ENCODE measurements around the gene DAND5. TPM values are rescaled to one million over a fixed set of nuclear protein-coding genes. Genes with fewer than 3 reads are reported as not detected.

Gene DAND5
- polyA plus RNA-seq, 1 of the 3 experiments (the other 2 are of a cell fraction), result 1.0 TPM

DNA sequence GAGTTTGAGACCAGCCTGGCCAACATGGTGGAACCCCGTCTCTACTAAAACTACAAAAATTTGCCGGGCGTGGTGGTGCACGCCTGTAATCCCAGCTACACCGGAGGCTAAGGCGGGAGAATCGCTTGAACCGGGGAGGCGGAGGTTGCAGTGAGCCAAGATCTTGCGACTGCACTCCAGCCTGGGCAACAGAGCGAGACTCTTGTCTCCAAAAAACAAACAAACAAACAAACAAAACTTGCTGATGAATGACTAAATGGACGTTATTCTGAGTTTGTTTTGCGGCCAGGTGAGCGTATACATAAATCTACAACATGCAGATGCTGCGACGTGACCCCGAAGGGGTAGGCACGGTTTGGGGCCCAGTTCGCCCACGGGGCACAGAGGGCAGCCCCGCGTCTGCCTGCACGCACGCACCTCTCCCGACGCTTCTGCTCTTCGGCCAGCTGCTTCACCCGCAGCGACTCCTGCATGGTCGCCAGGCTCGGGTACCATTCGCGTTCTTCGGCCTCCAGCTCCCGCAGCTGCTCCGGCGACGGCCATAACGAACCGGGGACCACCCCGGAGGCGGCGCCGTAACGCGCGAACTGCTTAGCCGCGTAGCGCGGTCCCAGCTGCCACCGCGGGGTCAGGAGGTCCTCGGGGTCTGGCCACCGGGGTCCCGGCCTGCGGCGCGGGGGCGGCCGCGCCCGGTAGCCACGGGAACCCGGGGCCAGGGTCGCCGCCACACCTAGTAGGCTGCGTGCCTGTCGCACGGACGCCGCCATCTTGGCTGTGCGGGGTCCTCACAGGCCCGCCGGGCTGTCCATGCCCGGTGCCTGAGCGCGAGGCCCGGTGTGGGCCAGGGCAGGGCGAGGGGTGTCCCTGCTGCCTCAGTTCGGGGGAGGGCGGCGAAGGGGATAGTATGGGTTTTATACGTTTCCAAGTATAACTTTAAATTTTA, 12.7 kb upstream of the DAND5 start, which contains the start of gene GADD45GIP1:
TSS of gene GADD45GIP1 (minus strand) at position 778 of the 943 bp plus-strand sequence. CDS start at position 767, 11 bp downstream.
- peaks cover 30 to 37% of the 10 kb centered on the region in 2 experiments for H3K4me1 ChIP-seq (ENCODE audit: control insufficient read depth in 1 of 2, insufficient read depth in 2 of 2, low read depth in 1 of 2, low read length in 1 of 2)
- H4K20me1 ChIP-seq (ENCODE audit: insufficient read depth), result peaks cover 5% of the 10 kb centered on the region; the same call in 1 of the 2 replicates
- H3K4me3 ChIP-seq (ENCODE audit: low read depth in 2 of 2, low read length in 1 of 2), result peak within 1 kb of the TSS; percentile 70 to 71
- ChIA-PET POLR2A (interaction anchor here (1.6 kb wide), 1 partner anchor 9 kb away, joined by 5 read pairs; no protein-coding TSS in a partner anchor), CTCF (interaction anchor here (1.0 to 5.6 kb wide), 6 partner anchors 9 to 208 kb away, joined by 3 to 55 read pairs (median 4); partner anchors contain the start of gene DAND5)
- peaks cover 49% of the 10 kb centered on the region for H3K79me2 ChIP-seq (ENCODE audit: insufficient read depth)
- H3K36me3 ChIP-seq (replicated peaks in 1 of 2; ENCODE audit: control insufficient read depth in 1 of 2, insufficient read depth in 2 of 2, low read length in 1 of 2), result peaks cover 0 to 18% of the 10 kb centered on the region in 2 experiments
- H3K27me3 ChIP-seq (ENCODE audit: insufficient read depth), result no peaks in the 10 kb centered on the region
- H3K27ac ChIP-seq (ENCODE audit: low read depth in 2 of 2, low read length in 1 of 2), result peak within 1 kb of the TSS; percentile 73 to 97
- 12% methylated on average over 19 of the region's 84 CpGs for WGBS (ENCODE audit: low lambda C conversion rate)
- TF ChIP-seq, protein P1, sequence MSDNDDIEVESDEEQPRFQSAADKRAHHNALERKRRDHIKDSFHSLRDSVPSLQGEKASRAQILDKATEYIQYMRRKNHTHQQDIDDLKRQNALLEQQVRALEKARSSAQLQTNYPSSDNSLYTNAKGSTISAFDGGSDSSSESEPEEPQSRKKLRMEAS (IDR thresholded peaks at IDR 0.05; ENCODE audit: low read depth), result peak; percentile 75
- TF ChIP-seq, protein P2, sequence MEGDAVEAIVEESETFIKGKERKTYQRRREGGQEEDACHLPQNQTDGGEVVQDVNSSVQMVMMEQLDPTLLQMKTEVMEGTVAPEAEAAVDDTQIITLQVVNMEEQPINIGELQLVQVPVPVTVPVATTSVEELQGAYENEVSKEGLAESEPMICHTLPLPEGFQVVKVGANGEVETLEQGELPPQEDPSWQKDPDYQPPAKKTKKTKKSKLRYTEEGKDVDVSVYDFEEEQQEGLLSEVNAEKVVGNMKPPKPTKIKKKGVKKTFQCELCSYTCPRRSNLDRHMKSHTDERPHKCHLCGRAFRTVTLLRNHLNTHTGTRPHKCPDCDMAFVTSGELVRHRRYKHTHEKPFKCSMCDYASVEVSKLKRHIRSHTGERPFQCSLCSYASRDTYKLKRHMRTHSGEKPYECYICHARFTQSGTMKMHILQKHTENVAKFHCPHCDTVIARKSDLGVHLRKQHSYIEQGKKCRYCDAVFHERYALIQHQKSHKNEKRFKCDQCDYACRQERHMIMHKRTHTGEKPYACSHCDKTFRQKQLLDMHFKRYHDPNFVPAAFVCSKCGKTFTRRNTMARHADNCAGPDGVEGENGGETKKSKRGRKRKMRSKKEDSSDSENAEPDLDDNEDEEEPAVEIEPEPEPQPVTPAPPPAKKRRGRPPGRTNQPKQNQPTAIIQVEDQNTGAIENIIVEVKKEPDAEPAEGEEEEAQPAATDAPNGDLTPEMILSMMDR (IDR thresholded peaks at IDR 0.05), result no peak
- TF ChIP-seq TEAD4 (IDR thresholded peaks at IDR 0.05; ENCODE audit: borderline replicate concordance, insufficient read depth) (no peak), YY1 (IDR thresholded peaks at IDR 0.05; ENCODE audit: low read depth) (peak; percentile 96), USF1 (IDR thresholded peaks at IDR 0.05; ENCODE audit: borderline replicate concordance, low read depth) (no peak), EP300 (IDR thresholded peaks at IDR 0.05; ENCODE audit: borderline replicate concordance in 1 of 2, low read depth in 1 of 2, low read length in 1 of 2) (no peak), GATA2 (CRISPR knock-in tag; IDR thresholded peaks at IDR 0.05) (no peak), SIN3A (IDR thresholded peaks at IDR 0.05; ENCODE audit: borderline replicate concordance, low read depth, low read length) (0 out of 2 replicates have a peak, but pooled peaks have one; percentile 16), FOSL2 (IDR thresholded peaks at IDR 0.05; ENCODE audit: borderline replicate concordance, low read depth) (no peak), TAF1 (IDR thresholded peaks at IDR 0.05; ENCODE audit: borderline replicate concordance, low read depth, low read length) (peak; percentile 96), USF2 (IDR thresholded peaks at IDR 0.05; ENCODE audit: borderline replicate concordance, low read depth, low read length) (no peak), RFX5 (IDR thresholded peaks at IDR 0.05; ENCODE audit: low read length) (no peak), TCF12 (IDR thresholded peaks at IDR 0.05) (no peak), ELF1 (IDR thresholded peaks at IDR 0.05) (no peak), MXI1 (IDR thresholded peaks at IDR 0.05; ENCODE audit: low read depth, low read length) (peak; percentile 95), POLR2AphosphoS5 (IDR thresholded peaks at IDR 0.05; ENCODE audit: low read depth, low read length) (peak; percentile 91)
- TF ChIP-seq, protein P3, sequence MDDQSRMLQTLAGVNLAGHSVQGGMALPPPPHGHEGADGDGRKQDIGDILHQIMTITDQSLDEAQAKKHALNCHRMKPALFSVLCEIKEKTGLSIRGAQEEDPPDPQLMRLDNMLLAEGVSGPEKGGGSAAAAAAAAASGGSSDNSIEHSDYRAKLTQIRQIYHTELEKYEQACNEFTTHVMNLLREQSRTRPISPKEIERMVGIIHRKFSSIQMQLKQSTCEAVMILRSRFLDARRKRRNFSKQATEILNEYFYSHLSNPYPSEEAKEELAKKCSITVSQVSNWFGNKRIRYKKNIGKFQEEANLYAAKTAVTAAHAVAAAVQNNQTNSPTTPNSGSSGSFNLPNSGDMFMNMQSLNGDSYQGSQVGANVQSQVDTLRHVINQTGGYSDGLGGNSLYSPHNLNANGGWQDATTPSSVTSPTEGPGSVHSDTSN (IDR thresholded peaks at IDR 0.05), result no peak
- TF ChIP-seq, protein P4, sequence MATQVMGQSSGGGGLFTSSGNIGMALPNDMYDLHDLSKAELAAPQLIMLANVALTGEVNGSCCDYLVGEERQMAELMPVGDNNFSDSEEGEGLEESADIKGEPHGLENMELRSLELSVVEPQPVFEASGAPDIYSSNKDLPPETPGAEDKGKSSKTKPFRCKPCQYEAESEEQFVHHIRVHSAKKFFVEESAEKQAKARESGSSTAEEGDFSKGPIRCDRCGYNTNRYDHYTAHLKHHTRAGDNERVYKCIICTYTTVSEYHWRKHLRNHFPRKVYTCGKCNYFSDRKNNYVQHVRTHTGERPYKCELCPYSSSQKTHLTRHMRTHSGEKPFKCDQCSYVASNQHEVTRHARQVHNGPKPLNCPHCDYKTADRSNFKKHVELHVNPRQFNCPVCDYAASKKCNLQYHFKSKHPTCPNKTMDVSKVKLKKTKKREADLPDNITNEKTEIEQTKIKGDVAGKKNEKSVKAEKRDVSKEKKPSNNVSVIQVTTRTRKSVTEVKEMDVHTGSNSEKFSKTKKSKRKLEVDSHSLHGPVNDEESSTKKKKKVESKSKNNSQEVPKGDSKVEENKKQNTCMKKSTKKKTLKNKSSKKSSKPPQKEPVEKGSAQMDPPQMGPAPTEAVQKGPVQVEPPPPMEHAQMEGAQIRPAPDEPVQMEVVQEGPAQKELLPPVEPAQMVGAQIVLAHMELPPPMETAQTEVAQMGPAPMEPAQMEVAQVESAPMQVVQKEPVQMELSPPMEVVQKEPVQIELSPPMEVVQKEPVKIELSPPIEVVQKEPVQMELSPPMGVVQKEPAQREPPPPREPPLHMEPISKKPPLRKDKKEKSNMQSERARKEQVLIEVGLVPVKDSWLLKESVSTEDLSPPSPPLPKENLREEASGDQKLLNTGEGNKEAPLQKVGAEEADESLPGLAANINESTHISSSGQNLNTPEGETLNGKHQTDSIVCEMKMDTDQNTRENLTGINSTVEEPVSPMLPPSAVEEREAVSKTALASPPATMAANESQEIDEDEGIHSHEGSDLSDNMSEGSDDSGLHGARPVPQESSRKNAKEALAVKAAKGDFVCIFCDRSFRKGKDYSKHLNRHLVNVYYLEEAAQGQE (IDR thresholded peaks at IDR 0.05; ENCODE audit: low read depth, low read length), result peak; percentile 57; the same call in 1 of the 2 replicates
- H2AFZ ChIP-seq (ENCODE audit: low read depth), result peak within 1 kb of the TSS; percentile 99
- no peaks in the 10 kb centered on the region for H3K9me2 ChIP-seq
- H3K4me2 ChIP-seq, result peak within 1 kb of the TSS; percentile 96
- no peaks in the 10 kb centered on the region for H3K9me3 ChIP-seq
- peaks cover 53% of the 10 kb centered on the region for H3F3A ChIP-seq (replicated peaks; ENCODE audit: insufficient read depth)
- H3K9ac ChIP-seq, result peak within 1 kb of the TSS; percentile 89
- peak; percentile 94 for DNase-seq

Data from SK-N-SH (cell line).